Mesendoderm (in vitro differentiated cells): ENCODE data around the gene C13orf42.

Source experiments
- DNase-seq: peaks from one replicate; pipeline ENCODE4 v3.0.0; 2013
- H2AK5ac ChIP-seq: 2 replicates; pipeline ENCODE4 v1.6.1; 2013; ENCODE audit warnings: low read length, inconsistent platforms
- H2BK120ac ChIP-seq: 2 replicates; pipeline ENCODE4 v1.6.1; 2013; ENCODE audit warnings: low read depth, mild to moderate bottlenecking, low read length, moderate library complexity, mixed read lengths
- H2BK15ac ChIP-seq: replicated peaks from 2 replicates; pipeline ENCODE4 v1.6.1; 2013; ENCODE audit warnings: low read depth, mild to moderate bottlenecking, moderate library complexity
- H2BK5ac ChIP-seq: 2 replicates; pipeline ENCODE4 v1.6.1; 2013; ENCODE audit warnings: low read length, inconsistent platforms
- H3K18ac ChIP-seq: 2 replicates; pipeline ENCODE4 v1.6.1; 2013; ENCODE audit warnings: mild to moderate bottlenecking, low read length, mixed read lengths
- H3K23ac ChIP-seq: one replicate; pipeline ENCODE4 v1.6.1; 2013; ENCODE audit warnings: low read length
- H3K27ac ChIP-seq: 2 replicates; pipeline ENCODE4 v1.5.1; 2013; ENCODE audit warnings: low read depth, mild to moderate bottlenecking, inconsistent platforms, low read length, moderate library complexity
- H3K27me3 ChIP-seq: 2 replicates; pipeline ENCODE4 v1.6.1; 2013; ENCODE audit warnings: low read length, control low read depth, mild to moderate bottlenecking, inconsistent platforms; ENCODE audit not compliant: insufficient read depth, poor library complexity
- H3K36me3 ChIP-seq: 2 replicates; pipeline ENCODE4 v1.6.1; 2013; ENCODE audit warnings: low read length, inconsistent platforms; ENCODE audit not compliant: control insufficient read depth, insufficient read depth
- H3K4ac ChIP-seq: one replicate; pipeline ENCODE4 v1.6.1; 2013; ENCODE audit warnings: low read depth, mild to moderate bottlenecking, low read length, moderate library complexity
- H3K4me1 ChIP-seq: 2 replicates; pipeline ENCODE4 v1.6.1; 2013; ENCODE audit warnings: low read depth, low read length, inconsistent platforms; ENCODE audit not compliant: control insufficient read depth
- H3K4me2 ChIP-seq: 2 replicates; pipeline ENCODE4 v1.6.1; 2013; ENCODE audit warnings: low read length
- H3K4me3 ChIP-seq: 2 replicates; pipeline ENCODE4 v1.5.1; 2013; ENCODE audit warnings: mild to moderate bottlenecking, low read length
- H3K56ac ChIP-seq: one replicate; pipeline ENCODE4 v1.6.1; 2013; ENCODE audit warnings: low read length
- H3K79me1 ChIP-seq: 2 replicates; pipeline ENCODE4 v1.6.1; 2013; ENCODE audit warnings: low read length, inconsistent platforms
- H3K79me2 ChIP-seq: 2 replicates; pipeline ENCODE4 v1.6.1; 2013; ENCODE audit warnings: mild to moderate bottlenecking, low read length; ENCODE audit not compliant: control insufficient read depth, insufficient read depth
- H3K9ac ChIP-seq: 2 replicates; pipeline ENCODE4 v1.6.1; 2013; ENCODE audit warnings: low read length, inconsistent platforms
- H4K5ac ChIP-seq: one replicate; pipeline ENCODE4 v1.6.1; 2013; ENCODE audit warnings: low read length
- H4K8ac ChIP-seq: one replicate; pipeline ENCODE4 v1.6.1; 2013; ENCODE audit warnings: low read depth, mild to moderate bottlenecking, control low read depth, low read length, moderate library complexity
- WGBS: extraction: QIAGEN DNeasy Blood & Tissue Kit; methylation state at CpG from one replicate; pipeline ENCODE4 v1.1.7; 2013; ENCODE audit warnings: low lambda C conversion rate, missing lambda C conversion rate; ENCODE audit not compliant: insufficient coverage; ENCODE audit errors: extremely low coverage; 5-methylcytosine and 5-hydroxymethylcytosine counted together

Gene C13orf42

DNA sequence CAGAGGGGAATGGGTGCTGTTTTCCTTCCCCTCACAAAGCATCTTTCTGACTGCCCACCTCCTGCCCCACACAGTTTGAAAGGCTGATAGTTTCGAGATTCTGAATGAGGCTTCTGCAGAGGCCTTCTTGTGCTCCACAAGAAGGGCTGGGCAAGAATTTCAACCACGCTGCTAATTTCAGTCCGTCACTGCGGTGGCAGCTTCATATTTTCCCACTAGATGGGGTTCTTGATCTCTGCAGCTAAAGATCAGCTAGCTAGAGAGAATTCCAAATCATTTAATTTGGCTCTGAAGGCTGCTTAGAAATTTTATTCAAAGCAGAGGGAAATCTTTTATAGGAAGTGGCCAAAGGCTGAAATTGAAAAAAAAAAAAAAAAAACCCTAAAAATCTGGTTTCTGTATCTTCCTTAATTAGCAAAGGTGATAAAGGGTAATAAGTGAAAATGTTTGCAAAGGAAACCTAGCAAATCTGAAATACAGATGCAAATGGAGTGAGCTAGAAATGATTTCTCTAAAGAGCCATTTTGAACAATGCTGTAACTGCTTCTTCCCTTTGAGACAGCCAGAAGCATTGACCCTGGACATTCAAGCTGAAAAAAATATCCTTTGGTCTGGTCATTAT, 38.0 kb upstream of the C13orf42 start:
- peak overlapping the region; percentile 84 for H2BK5ac ChIP-seq
- H4K5ac ChIP-seq, result no peak overlapping the region
- peak overlapping the region; percentile 70 for H4K8ac ChIP-seq
- H3K27ac ChIP-seq, result peak overlapping the region; percentile 94
- H3K36me3 ChIP-seq, result no peaks in the 10 kb centered on the region
- H2BK120ac ChIP-seq, result peak overlapping the region; percentile 98
- H3K4me2 ChIP-seq, result no peak overlapping the region
- peak; percentile 97 for DNase-seq
- WGBS, result no CpG with 5 or more reads among the region's 4 CpGs
- H3K4me1 ChIP-seq, result peaks cover 20% of the 10 kb centered on the region
- no peaks in the 10 kb centered on the region for H3K79me2 ChIP-seq
- no peaks in the 10 kb centered on the region for H3K27me3 ChIP-seq
- H3K79me1 ChIP-seq, result peaks cover 2% of the 10 kb centered on the region
- H3K23ac ChIP-seq, result no peak overlapping the region
- H2BK15ac ChIP-seq, result peak overlapping the region; percentile 75
- peak overlapping the region; percentile 99 for H3K18ac ChIP-seq
- no peak overlapping the region for H2AK5ac ChIP-seq
- H3K4ac ChIP-seq, result peak overlapping the region; percentile 90
- peak overlapping the region; percentile 90 for H3K56ac ChIP-seq
- H3K9ac ChIP-seq, result peak overlapping the region; percentile 54
- no peak overlapping the region for H3K4me3 ChIP-seq

DNA sequence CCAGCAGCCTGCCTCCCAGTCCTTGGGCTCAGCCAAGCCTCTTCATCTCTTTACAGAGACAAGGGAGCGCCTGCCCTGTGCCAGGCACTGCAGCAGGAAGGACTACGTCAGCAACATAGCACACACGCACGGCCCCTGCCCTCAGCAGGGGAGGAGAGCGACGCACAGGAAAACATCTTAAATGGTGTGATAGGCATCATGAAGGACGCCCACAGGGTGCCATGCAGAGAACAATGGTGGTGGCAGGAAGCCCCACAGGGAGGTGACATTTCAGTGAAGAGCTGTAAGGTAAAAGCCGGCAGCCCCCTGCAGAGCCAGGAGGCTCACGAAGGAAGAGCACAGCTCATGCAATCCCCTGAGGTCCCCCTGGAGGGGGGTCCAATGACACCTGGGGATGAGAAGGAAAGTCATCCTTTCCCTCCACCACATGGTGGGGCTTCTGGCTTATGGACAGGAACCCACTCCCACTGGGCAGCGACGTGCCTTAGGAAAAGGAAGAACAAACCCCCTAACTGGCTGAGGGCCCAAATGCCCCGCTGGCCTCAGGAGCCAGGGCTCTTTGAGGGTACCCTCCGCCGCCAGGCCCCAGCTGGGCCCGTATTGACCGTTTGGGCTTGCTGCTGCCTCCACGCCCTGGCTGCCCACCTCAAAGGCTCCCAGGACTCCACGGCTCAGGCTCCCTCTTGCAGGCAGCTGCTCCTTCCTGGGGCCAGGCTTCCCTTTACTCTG, 37.3 kb upstream of the C13orf42 start:
- no CpG with 5 or more reads among the region's 18 CpGs for WGBS
- Histone ChIP-seq H2BK15ac (peak overlapping the region; percentile 20), H3K79me2 (no peaks in the 10 kb centered on the region), H3K79me1 (peaks cover 2% of the 10 kb centered on the region), H3K18ac (peak overlapping the region; percentile 95), H3K9ac (peak overlapping the region; percentile 54), H3K36me3 (no peaks in the 10 kb centered on the region), H3K27ac (peak overlapping the region; percentile 94), H3K23ac (no peak overlapping the region), H2BK120ac (peak overlapping the region; percentile 98), H3K4ac (peak overlapping the region; percentile 90), H2AK5ac (no peak overlapping the region), H3K56ac (peak overlapping the region; percentile 90), H4K5ac (no peak overlapping the region), H3K4me1 (peaks cover 17% of the 10 kb centered on the region), H4K8ac (peak overlapping the region; percentile 76), H2BK5ac (peak overlapping the region; percentile 77), H3K4me3 (no peak overlapping the region), H3K27me3 (no peaks in the 10 kb centered on the region), H3K4me2 (no peak overlapping the region)
- DNase-seq, result peak; percentile 98

DNA sequence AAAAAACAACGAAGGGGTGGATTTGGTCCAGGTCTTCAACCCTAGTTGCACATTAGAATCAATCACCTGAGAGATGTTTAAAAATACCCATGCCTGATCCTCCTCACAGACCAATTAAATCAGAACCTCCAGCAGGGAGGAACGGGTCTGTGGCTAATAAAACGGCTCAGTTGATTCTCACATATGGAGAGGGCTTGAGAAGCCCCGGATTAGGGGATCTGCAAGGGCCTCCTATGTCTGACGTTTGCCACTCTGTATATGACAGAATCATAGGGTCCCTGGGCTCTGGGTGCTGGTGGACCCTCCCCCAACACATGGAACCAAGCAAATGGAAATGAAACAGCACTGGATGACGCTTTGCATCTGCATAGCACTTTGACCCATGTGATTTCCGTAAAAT, 36.7 kb upstream of the C13orf42 start:
- H3K9ac ChIP-seq, result peak overlapping the region; percentile 21
- H3K4me2 ChIP-seq, result no peak overlapping the region
- no peaks in the 10 kb centered on the region for H3K36me3 ChIP-seq
- no peak overlapping the region for H4K5ac ChIP-seq
- H2BK120ac ChIP-seq, result peak overlapping the region; percentile 95
- peak overlapping the region; percentile 66 for H3K56ac ChIP-seq
- peak; percentile 54 for DNase-seq
- no peak overlapping the region for H3K23ac ChIP-seq
- H3K4me1 ChIP-seq, result peaks cover 17% of the 10 kb centered on the region
- peak overlapping the region; percentile 90 for H3K4ac ChIP-seq
- H4K8ac ChIP-seq, result peak overlapping the region; percentile 76
- no CpG with 5 or more reads among the region's 7 CpGs for WGBS
- peak overlapping the region; percentile 20 for H2BK15ac ChIP-seq
- H3K27me3 ChIP-seq, result no peaks in the 10 kb centered on the region
- H2AK5ac ChIP-seq, result no peak overlapping the region
- peak overlapping the region; percentile 84 for H3K27ac ChIP-seq
- H2BK5ac ChIP-seq, result peak overlapping the region; percentile 61
- no peaks in the 10 kb centered on the region for H3K79me2 ChIP-seq
- H3K79me1 ChIP-seq, result no peaks in the 10 kb centered on the region
- H3K4me3 ChIP-seq, result no peak overlapping the region
- H3K18ac ChIP-seq, result peak overlapping the region; percentile 95

DNA sequence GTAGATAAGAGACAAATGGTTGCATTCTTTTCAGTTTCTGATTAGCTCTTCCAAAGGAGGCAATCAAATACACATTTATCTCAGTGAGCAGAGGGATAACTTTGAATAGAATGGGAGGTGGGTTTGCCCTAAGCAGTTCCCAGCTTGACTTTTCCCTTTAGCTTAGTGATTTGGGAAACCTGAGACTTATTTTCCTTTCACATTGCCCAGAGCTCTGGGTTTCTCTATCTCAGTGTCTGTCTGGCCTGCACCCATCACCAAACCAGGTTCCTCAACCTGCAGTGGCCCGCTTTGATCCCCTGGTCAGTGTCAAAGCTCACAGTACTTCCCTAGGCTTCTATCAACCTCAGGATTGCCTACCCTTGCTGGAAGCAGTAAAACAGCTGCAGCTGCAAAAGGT, 35.6 kb upstream of the C13orf42 start:
- Histone ChIP-seq H3K79me2 (no peaks in the 10 kb centered on the region), H3K27ac (peak overlapping the region; percentile 96), H2BK15ac (no peak overlapping the region), H2BK120ac (peak overlapping the region; percentile 95), H3K27me3 (no peaks in the 10 kb centered on the region), H3K4ac (peak overlapping the region; percentile 41), H4K5ac (no peak overlapping the region), H3K4me1 (peaks cover 17% of the 10 kb centered on the region), H3K4me2 (no peak overlapping the region), H4K8ac (no peak overlapping the region), H2BK5ac (peak overlapping the region; percentile 98), H3K18ac (peak overlapping the region; percentile 72), H2AK5ac (peak overlapping the region; percentile 96), H3K56ac (peak overlapping the region; percentile 81), H3K36me3 (no peaks in the 10 kb centered on the region), H3K9ac (peak overlapping the region; percentile 58), H3K79me1 (no peaks in the 10 kb centered on the region), H3K4me3 (no peak overlapping the region), H3K23ac (no peak overlapping the region)
- WGBS, result no CpG with 5 or more reads among the region's 1 CpG
- peak; percentile 94 for DNase-seq

DNA sequence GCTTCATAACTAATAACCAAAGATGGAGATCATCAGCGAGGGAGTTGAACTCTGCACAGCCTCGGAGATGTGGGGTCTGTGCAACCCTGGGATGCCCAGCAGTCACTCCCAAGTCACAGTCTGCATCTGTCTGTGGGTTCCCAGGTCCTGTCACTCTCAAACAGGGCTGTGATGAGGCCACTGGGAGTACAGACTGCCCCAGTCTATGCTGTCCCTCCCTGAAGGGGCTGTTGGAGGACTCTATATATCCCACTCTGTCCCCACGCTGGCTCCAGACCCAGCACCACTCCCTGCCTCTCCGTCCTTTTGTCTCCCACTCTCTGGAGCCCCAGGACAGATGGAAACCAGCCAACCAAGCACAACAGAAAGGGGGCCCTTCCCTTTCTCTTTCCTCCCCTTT, 26.2 kb upstream of the C13orf42 start:
- Histone ChIP-seq H2BK5ac (no peak overlapping the region), H4K8ac (no peak overlapping the region), H3K56ac (no peak overlapping the region), H3K79me1 (no peaks in the 10 kb centered on the region), H3K4me3 (no peak overlapping the region), H3K79me2 (no peaks in the 10 kb centered on the region), H2BK15ac (no peak overlapping the region), H3K4ac (no peak overlapping the region), H3K18ac (no peak overlapping the region), H3K36me3 (no peaks in the 10 kb centered on the region), H3K9ac (no peak overlapping the region), H3K4me1 (no peaks in the 10 kb centered on the region), H3K27ac (no peak overlapping the region), H4K5ac (no peak overlapping the region), H2BK120ac (no peak overlapping the region), H3K4me2 (no peak overlapping the region), H3K27me3 (no peaks in the 10 kb centered on the region), H3K23ac (no peak overlapping the region), H2AK5ac (no peak overlapping the region)
- no CpG with 5 or more reads among the region's 4 CpGs for WGBS
- DNase-seq, result no peak
